GM19328 (cell line): ENCODE data around the gene KIF3B.
"Not testable (repeated sequence)": the region's sequence is repeated elsewhere in the genome, so short reads cannot be mapped to it uniquely, and the experiment has no call there.

Experiments used
- ATAC-seq: cut with Tn5 transposase; IDR thresholded peaks from one replicate; pipeline ENCODE4 v1.9.1; 2021; ENCODE audit warnings: mild to moderate bottlenecking, moderate library complexity; ENCODE audit not compliant: unreplicated experiment

KIF3B gene

GRCh38 chr20:32355417-32355841 lies 78.0 kb downstream of the KIF3B start:
- ATAC-seq: no peak

GRCh38 chr20:32355907-32356621 lies 78.6 kb downstream of the KIF3B start:
- ATAC-seq: not testable (repeated sequence)

GRCh38 chr20:32356622-32357374 lies 79.3 kb downstream of the KIF3B start:
- ATAC-seq: no peak

DNA sequence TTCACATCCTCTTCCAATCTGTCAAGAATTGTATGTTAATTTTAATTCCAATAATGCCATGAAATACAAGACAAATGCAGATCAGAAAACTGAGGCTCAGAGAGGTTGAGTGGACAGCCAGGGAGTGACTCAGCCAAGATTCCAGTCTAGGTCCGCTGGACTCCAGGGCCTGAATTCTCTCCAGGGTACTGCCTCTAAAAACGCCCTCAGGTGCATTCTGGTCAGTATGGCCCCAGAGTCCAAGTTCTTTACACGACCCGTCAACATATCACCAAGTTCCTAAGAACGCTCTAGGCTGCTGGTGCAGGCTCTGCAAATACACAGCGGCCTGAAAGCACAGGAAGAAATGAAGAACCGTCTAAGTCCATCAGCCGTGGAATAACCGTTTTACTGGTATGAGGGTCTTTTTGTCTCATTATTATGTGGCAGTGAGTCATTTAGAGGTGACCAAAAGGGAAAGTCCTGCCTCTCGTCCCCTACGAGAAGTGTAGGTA lies 80.0 kb downstream of the KIF3B start:
- no peak for ATAC-seq

DNA sequence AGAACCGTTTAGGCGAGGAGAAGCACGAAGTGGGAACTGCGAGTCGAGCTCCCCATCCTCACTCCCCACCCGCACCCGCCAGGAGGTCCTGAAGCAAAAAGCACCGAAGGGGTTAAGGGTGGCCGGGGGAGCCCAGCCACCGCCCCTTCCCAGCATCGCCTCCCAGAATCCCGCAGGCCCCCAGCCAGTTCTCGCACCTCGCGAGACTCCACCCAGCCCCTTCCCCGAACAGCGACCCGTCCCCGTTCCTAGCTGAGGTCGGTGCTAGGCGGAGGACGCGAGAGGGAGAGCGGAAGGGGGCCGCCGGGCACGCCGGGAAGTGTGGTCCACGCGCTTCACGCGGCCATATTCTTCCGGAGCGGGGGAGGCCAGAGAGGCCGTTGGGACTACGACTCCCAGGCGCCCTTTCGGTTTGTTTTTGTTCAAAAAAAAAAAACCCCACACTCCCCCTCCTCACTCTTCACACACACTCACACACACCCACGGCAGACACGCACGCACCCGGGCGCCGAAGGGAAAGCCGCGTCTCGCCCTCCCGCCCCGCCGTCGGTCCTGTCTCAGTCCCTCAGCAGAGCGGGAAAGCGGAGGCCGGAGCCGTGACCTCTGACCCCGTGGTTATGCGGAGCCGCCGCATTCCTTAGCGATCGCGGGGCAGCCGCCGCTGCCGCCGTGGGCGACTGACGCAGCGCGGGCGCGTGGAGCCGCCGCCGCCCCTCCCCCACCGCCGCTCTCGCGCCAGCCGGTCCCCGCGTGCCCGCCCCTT lies 80.6 kb downstream of the KIF3B start, which contains the start of gene ASXL1:
Gene ASXL1 (plus strand): TSS at position 463 of the 763 bp plus-strand sequence. CDS start 445 bp downstream, outside the sequence.
- peak; percentile 75 for ATAC-seq

- ATAC-seq: no peak
Observed at GRCh38 chr20:32358632-32358882, 81.1 kb downstream of the KIF3B start.

DNA sequence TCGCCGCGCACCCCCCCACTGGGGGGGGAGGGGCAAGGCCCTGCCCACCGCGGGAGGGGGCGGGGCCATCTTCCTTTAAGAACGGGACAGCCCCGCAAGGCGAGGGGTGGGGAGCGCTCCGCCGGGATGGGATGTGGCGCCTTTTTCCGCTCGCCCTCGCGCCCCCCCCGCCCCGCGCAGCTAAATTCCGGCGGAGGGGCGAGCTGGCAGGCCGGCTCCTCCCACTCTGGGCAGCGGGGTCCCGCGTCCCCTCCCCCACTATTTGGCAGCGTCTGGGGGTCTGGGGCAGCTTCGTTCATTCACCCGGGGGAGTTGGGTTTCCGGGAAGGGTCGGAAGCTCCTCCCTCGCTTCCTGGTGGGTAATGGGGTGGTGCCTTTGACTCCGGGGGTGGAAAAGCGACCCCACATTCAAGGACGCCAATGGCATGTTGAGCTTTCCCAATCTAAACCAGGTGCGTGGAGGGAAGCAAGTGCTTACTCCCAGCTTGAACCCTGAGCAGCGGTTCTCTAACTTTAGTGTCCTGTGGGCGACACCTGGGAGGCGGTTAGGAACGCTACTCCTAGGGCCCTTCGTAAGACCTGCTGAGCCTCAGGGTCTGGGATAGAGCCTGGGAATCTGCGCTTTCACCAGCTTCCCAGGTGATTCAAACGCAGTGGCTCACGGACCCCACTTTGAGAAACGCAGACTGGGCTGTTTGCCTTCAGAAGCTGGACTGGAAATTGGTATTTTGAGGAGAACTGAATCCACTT lies 81.6 kb downstream of the KIF3B start:
- no peak for ATAC-seq

DNA sequence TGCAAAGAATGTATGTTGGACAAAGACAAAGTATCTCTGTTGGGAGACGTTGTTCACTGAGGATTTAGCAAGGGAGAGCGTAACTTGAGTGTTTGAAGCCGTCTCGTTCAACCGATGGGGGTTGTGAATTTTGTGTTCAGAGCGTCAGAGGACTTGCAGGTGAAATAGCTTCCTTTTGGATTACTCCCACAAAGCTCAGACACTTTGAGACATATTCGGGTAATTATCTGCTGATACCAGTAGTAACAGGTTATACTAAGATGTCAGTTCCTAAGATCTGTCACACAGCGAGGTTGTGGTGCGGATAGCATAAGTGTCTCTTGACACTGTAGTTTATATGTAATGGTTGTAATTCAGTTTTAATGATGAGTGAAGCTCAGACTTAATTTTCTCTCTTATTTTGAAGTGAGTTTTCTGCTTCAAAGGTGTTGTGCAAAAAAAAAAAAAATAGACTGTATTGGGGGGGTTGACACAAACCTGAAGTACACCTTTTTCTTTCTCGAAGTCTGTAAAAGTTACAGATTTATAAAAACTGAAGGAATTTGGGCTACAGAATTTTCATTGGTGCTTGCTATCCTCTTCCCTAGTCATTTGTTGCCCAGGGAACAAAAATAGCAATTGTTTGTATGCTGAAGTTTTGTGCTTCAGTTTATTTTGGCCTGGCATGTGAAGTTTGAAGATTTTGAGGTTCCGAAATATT lies 82.3 kb downstream of the KIF3B start:
- no peak for ATAC-seq

GRCh38 chr20:32360333-32360634 lies 82.8 kb downstream of the KIF3B start:
- no peak for ATAC-seq

GRCh38 chr20:32362901-32363364 lies 85.5 kb downstream of the KIF3B start:
- no peak for ATAC-seq

DNA sequence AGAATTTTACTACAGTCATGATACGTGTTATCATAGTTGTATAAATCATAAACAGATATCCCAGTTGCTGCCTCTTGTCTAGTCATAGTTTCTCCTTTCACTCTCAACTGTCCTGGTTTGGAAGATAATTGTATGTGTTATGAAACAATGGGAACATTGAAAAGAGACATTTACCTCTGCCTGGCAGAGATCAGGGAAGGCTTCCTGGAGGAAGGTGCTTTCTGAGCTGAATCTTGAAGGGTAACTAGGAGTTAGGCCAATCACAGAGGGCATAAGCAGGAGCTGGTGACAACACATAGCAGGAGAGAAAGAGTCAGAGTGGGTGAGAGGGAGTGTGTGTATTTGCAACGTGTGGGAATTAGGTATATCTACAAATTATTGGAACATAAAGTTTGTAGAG lies 86.0 kb downstream of the KIF3B start:
- no peak for ATAC-seq

GRCh38 chr20:32364554-32365208 lies 87.2 kb downstream of the KIF3B start:
- no peak for ATAC-seq

DNA sequence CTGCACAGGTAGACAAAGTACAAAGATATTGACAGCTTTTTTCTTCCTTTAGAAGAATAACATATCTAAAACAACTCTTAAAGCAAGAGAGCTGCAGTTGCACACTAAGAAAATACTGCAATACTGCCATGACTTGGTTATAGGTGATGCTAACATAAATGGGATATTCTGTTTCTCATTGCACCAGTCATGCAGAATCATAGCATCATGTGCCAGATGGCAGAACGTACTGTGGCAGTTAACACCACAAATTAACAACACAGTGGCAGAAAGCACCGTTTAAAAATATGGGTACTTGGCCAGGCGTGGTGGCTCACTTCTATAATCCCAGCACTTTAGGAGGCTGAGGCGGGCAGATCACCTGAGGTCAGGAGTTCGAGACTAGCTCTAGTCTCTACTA lies 88.1 kb downstream of the KIF3B start:
- ATAC-seq: no peak

DNA sequence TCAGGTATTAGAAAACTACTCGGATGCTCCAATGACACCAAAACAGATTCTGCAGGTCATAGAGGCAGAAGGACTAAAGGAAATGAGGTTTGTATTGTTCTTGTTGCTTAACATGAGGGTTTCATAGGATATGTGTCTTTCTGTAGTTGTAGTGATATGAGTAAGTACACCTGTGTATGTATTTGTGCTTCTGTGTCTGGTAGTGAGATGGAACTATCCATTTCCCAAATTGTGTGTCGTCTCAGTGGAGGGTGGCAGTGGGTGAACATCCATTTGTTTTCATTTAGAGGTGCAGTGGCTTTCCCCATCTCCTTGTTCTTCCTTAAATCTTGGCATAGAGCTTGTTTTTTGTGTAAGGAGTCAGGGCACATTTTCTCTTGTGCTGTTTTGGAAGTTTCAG lies 88.9 kb downstream of the KIF3B start:
- no peak for ATAC-seq

- ATAC-seq: no peak
Observed at GRCh38 chr20:32368323-32368722, 90.9 kb downstream of the KIF3B start.

GRCh38 chr20:32368925-32369324 lies 91.5 kb downstream of the KIF3B start:
- ATAC-seq: no peak

DNA sequence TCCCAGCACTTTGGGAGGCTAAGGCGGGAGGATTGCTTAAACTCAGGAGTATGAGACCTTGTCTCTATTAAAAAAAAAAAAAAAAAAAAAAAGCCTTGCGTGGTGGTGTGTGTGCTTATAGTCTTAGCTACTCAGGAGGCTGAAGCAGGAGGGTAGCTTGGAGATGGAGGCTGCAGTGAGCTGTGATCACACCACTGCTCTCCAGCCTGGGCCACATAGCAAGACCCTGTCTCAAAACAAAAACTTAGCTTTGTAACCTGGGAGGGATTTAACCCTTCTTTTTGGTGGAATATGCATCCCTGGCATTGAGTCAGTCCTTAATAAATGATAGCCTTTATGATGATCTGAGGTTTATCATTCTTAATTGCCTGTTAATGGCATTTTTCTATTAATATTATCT lies 93.4 kb downstream of the KIF3B start:
- no peak for ATAC-seq

GRCh38 chr20:32378461-32378860 lies 101.0 kb downstream of the KIF3B start:
- ATAC-seq: no peak

DNA sequence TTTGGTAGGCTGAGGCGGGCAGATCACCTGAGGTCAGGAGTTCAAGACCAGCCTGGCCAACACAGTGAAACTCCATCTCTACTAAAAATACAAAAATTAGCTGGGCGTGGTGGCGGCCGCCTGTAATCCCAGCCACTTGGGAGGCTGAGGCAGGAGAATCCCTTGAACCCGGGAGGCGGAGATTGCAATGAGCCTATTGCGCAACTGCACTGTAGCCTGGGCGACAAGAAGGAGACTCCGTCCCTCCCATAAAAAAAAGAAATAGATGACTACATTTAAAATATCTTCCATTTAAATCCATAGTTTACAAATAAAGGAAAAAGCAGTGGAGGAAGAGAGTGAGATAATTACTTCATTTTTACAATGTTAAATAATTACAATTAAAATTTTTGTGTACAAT lies 102.6 kb downstream of the KIF3B start:
- not testable (repeated sequence) for ATAC-seq

DNA sequence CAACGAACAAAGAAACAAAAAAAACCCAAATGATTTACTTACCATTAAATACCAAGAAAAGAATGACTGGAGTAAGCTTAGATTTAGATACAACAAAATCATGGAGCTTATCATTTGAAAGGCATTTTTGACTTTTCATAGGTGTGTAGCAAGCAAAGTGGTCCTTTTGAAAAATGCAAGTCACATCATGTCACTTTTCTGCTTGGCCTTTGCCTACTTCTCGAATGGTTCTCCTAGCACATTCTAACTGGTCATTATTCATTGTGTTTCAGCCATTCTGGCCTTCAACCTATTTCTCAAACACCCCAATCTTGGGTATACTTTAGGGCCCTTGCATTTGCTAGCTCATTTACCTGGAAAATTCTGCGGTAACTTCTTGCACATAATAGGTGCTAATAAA lies 103.3 kb downstream of the KIF3B start:
- no peak for ATAC-seq
